ENCODE results near the gene C1QL1.

DNA sequence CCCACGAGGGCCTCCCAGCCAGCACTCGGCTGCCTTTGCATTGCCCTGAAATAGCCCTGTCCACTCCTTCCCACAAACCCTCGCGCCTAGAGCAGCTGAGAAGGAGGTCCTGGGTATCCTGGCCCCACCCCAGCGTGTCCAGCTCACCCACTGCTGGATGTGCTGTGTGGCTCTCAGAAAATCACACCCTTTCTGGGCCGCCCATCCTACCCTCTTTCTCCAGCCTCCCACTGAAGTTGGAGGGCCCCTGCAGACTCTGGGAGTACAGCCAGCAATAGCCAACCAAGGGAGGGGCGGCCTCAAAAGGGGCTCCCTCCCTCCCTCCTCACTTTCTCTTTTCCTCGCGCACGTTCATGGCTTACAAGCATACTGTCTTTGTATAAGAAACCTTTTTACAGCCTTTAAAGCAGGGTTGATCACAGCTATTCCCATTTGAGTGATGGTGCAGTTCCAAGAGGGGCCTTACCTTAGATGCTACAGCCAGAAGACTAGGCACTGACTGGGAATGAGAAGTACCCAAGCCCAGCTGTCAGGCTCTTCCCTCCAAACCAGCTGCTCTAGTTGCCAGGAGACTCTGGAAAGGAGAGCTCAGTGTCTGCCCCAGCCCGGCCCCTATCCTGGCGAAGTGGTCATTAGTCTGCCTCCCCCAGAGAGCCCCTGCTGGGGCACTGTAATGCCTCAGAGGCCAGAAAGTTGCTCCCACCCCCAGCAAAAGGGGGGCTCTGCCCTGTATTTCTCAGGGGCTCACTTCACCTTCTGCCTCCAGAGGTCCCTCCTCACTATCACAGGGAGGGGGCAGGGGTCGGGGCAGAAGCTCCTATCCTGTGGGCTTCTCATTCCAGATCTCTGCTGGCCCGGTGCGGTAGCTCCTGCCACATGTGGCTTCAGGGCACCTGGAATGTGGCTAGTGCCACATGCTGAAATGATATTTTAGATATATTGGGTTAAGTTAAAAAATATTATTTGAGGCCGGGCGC, 45.2 kb upstream of the C1QL1 start:
- TF ChIP-seq, protein P1, sequence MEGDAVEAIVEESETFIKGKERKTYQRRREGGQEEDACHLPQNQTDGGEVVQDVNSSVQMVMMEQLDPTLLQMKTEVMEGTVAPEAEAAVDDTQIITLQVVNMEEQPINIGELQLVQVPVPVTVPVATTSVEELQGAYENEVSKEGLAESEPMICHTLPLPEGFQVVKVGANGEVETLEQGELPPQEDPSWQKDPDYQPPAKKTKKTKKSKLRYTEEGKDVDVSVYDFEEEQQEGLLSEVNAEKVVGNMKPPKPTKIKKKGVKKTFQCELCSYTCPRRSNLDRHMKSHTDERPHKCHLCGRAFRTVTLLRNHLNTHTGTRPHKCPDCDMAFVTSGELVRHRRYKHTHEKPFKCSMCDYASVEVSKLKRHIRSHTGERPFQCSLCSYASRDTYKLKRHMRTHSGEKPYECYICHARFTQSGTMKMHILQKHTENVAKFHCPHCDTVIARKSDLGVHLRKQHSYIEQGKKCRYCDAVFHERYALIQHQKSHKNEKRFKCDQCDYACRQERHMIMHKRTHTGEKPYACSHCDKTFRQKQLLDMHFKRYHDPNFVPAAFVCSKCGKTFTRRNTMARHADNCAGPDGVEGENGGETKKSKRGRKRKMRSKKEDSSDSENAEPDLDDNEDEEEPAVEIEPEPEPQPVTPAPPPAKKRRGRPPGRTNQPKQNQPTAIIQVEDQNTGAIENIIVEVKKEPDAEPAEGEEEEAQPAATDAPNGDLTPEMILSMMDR (IDR thresholded peaks at IDR 0.05 in 2 of 3, conservative IDR thresholded peaks at IDR 0.05 in 1 of 3; ENCODE audit: borderline replicate concordance in 1 of 3, insufficient read depth in 1 of 3, low read depth in 2 of 3, low read length in 2 of 3), result no peak
- TF ChIP-seq YY1 (IDR thresholded peaks at IDR 0.05; ENCODE audit: extremely low read depth, insufficient replicate concordance, low read depth, low read length) (no peak), POLR2A (IDR thresholded peaks at IDR 0.05; ENCODE audit: borderline replicate concordance, extremely low read depth, insufficient read depth, insufficient read length) (no peak), TCF7L2 (IDR thresholded peaks at IDR 0.05; ENCODE audit: borderline replicate concordance, extremely low read depth, insufficient read depth, insufficient read length) (no peak)
- TF ChIP-seq, protein P2, sequence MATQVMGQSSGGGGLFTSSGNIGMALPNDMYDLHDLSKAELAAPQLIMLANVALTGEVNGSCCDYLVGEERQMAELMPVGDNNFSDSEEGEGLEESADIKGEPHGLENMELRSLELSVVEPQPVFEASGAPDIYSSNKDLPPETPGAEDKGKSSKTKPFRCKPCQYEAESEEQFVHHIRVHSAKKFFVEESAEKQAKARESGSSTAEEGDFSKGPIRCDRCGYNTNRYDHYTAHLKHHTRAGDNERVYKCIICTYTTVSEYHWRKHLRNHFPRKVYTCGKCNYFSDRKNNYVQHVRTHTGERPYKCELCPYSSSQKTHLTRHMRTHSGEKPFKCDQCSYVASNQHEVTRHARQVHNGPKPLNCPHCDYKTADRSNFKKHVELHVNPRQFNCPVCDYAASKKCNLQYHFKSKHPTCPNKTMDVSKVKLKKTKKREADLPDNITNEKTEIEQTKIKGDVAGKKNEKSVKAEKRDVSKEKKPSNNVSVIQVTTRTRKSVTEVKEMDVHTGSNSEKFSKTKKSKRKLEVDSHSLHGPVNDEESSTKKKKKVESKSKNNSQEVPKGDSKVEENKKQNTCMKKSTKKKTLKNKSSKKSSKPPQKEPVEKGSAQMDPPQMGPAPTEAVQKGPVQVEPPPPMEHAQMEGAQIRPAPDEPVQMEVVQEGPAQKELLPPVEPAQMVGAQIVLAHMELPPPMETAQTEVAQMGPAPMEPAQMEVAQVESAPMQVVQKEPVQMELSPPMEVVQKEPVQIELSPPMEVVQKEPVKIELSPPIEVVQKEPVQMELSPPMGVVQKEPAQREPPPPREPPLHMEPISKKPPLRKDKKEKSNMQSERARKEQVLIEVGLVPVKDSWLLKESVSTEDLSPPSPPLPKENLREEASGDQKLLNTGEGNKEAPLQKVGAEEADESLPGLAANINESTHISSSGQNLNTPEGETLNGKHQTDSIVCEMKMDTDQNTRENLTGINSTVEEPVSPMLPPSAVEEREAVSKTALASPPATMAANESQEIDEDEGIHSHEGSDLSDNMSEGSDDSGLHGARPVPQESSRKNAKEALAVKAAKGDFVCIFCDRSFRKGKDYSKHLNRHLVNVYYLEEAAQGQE (IDR thresholded peaks at IDR 0.05; ENCODE audit: low read depth), result no peak
